Loucy (cell line): ENCODE measurements around the gene HSPB9.

ENCODE experiments used
- H2AFZ ChIP-seq: fragments of 200-600 bp; sonication (generic); 2 replicates; pipeline ENCODE4 v1.6.0; 2016; ENCODE audit warnings: antibody characterized with exemption, mild to moderate bottlenecking, low read length, moderate library complexity
- H3F3A ChIP-seq: fragments of 200-600 bp; 2 replicates; pipeline ENCODE4 v1.6.0; 2016; ENCODE audit warnings: antibody characterized with exemption, low read depth, mild to moderate bottlenecking
- H3K27me3 ChIP-seq: fragments of 200-600 bp; sonication (generic); 2 replicates; pipeline ENCODE4 v1.6.1; 2014; ENCODE audit warnings: low read length, mild to moderate bottlenecking; ENCODE audit not compliant: insufficient read depth, poor library complexity, severe bottlenecking
- H3K36me3 ChIP-seq: fragments of 200-600 bp; sonication (generic); 2 replicates; pipeline ENCODE4 v1.6.1; 2016; ENCODE audit warnings: low read length; ENCODE audit not compliant: insufficient read depth
- H3K4me1 ChIP-seq: fragments of 200-600 bp; sonication (generic); 2 replicates; pipeline ENCODE4 v1.5.1; 2014; ENCODE audit warnings: low read length, mild to moderate bottlenecking; ENCODE audit not compliant: insufficient read depth, poor library complexity, severe bottlenecking
- H3K4me2 ChIP-seq: fragments of 200-600 bp; sonication (generic); 2 replicates; pipeline ENCODE4 v1.6.0; 2014; ENCODE audit warnings: antibody characterized with exemption, low read length, low read depth, mild to moderate bottlenecking; ENCODE audit not compliant: poor library complexity, severe bottlenecking
- H3K4me3 ChIP-seq: fragments of 200-600 bp; sonication (generic); 2 replicates; pipeline ENCODE4 v1.5.1; 2014; ENCODE audit warnings: low read length, mild to moderate bottlenecking, mixed read lengths; ENCODE audit not compliant: poor library complexity, severe bottlenecking
- H3K79me2 ChIP-seq: fragments of 200-600 bp; sonication (generic); 2 replicates; pipeline ENCODE4 v1.6.1; 2014; ENCODE audit warnings: low read length; ENCODE audit not compliant: insufficient read depth
- H3K9ac ChIP-seq: fragments of 200-600 bp; sonication (generic); 2 replicates; pipeline ENCODE4 v1.6.0; 2014; ENCODE audit warnings: mild to moderate bottlenecking, low read depth, low read length, moderate library complexity; ENCODE audit not compliant: poor library complexity, severe bottlenecking
- H3K9me2 ChIP-seq: fragments of 200-600 bp; sonication (generic); replicated peaks from 2 replicates; pipeline ENCODE4 v1.6.1; 2016; ENCODE audit warnings: low read depth, low read length, mixed read lengths
- H3K9me3 ChIP-seq: fragments of 200-600 bp; sonication (generic); 2 replicates; pipeline ENCODE4 v1.6.1; 2014; ENCODE audit warnings: mild to moderate bottlenecking, antibody characterized with exemption, low read length, low read depth; ENCODE audit not compliant: insufficient read depth
- H4K20me1 ChIP-seq: fragments of 200-600 bp; sonication (generic); 2 replicates; pipeline ENCODE4 v1.6.0; 2014; ENCODE audit warnings: antibody characterized with exemption, low read length, mild to moderate bottlenecking; ENCODE audit not compliant: insufficient read depth, poor library complexity, severe bottlenecking
- CTCF ChIP-seq: fragments of 200-600 bp; sonication (generic); conservative IDR thresholded peaks from 2 replicates; pipeline ENCODE4 v1.5.1; 2014; ENCODE audit warnings: mild to moderate bottlenecking, antibody characterized with exemption, low read length
- EZH2phosphoT487 ChIP-seq: fragments of 200-600 bp; IDR thresholded peaks from 2 replicates; pipeline ENCODE4 v1.6.1; 2018; ENCODE audit warnings: antibody characterized with exemption, mild to moderate bottlenecking, moderate library complexity, borderline replicate concordance

HSPB9 gene

GRCh38 chr17:42081516-42082129 is 41.0 kb upstream of the HSPB9 start:
- Histone ChIP-seq H3K9me2 (no peaks in the 10 kb centered on the region), H3K4me1 (peaks cover 3% of the 10 kb centered on the region), H3K9ac (no peak overlapping the region), H3K4me3 (no peak overlapping the region), H3K36me3 (no peaks in the 10 kb centered on the region), H3K79me2 (no peaks in the 10 kb centered on the region), H4K20me1 (no peaks in the 10 kb centered on the region), H3K9me3 (no peaks in the 10 kb centered on the region), H3K27me3 (no peaks in the 10 kb centered on the region), H3K4me2 (no peak overlapping the region), H2AFZ (no peak overlapping the region), H3F3A (no peaks in the 10 kb centered on the region)
- TF ChIP-seq CTCF (no peak), EZH2phosphoT487 (no peak)

- Histone ChIP-seq H4K20me1 (no peaks in the 10 kb centered on the region), H3K36me3 (no peaks in the 10 kb centered on the region), H3K4me3 (no peak overlapping the region), H3K4me2 (no peak overlapping the region), H3K9ac (no peak overlapping the region), H3K79me2 (no peaks in the 10 kb centered on the region), H3K27me3 (no peaks in the 10 kb centered on the region), H3K9me2 (no peaks in the 10 kb centered on the region), H3K4me1 (no peaks in the 10 kb centered on the region), H3K9me3 (no peaks in the 10 kb centered on the region), H3F3A (no peaks in the 10 kb centered on the region), H2AFZ (no peak overlapping the region)
- TF ChIP-seq CTCF (no peak), EZH2phosphoT487 (no peak)
Observed at GRCh38 chr17:42087042-42087701, 35.4 kb upstream of the HSPB9 start.

GRCh38 chr17:42087736-42088705 is 34.6 kb upstream of the HSPB9 start:
- Histone ChIP-seq H3K79me2 (no peaks in the 10 kb centered on the region), H3F3A (no peaks in the 10 kb centered on the region), H3K4me1 (peaks cover 5% of the 10 kb centered on the region), H2AFZ (no peak overlapping the region), H3K4me3 (no peak overlapping the region), H3K4me2 (no peak overlapping the region), H3K9me2 (no peaks in the 10 kb centered on the region), H3K27me3 (no peaks in the 10 kb centered on the region), H3K9me3 (no peaks in the 10 kb centered on the region), H4K20me1 (no peaks in the 10 kb centered on the region), H3K9ac (no peak overlapping the region), H3K36me3 (no peaks in the 10 kb centered on the region)
- no peak for TF ChIP-seq EZH2phosphoT487
